ENCODE measurements around the gene MB21D2.

Gene MB21D2

GRCh38 chr3:192921793-192922192 lies 4.1 kb upstream of the MB21D2 start:
- DNase-seq = no peak

- DNase-seq = no peak
Measured at GRCh38 chr3:192920411-192920810, 2.8 kb upstream of the MB21D2 start.

- no peak for DNase-seq
Measured at GRCh38 chr3:192919901-192920300, 2.2 kb upstream of the MB21D2 start.

- no peak for DNase-seq
Measured at GRCh38 chr3:192918275-192918588, 576 bp upstream of the MB21D2 start.

GRCh38 chr3:192917028-192917403 lies 640 bp downstream of the MB21D2 start:
- DNase-seq = no peak

- no peak for DNase-seq
Measured at GRCh38 chr3:192916371-192917027, 1.2 kb downstream of the MB21D2 start.

- DNase-seq = no peak
Measured at GRCh38 chr3:192915722-192916121, 1.9 kb downstream of the MB21D2 start.

- no peak for DNase-seq
Measured at GRCh38 chr3:192915304-192915703, 2.4 kb downstream of the MB21D2 start.

- no peak for DNase-seq
Measured at GRCh38 chr3:192914848-192915247, 2.8 kb downstream of the MB21D2 start.

GRCh38 chr3:192913540-192913939 lies 4.1 kb downstream of the MB21D2 start:
- DNase-seq = no peak

GRCh38 chr3:192911293-192911692 lies 6.4 kb downstream of the MB21D2 start:
- DNase-seq = no peak

GRCh38 chr3:192907784-192908183 lies 9.9 kb downstream of the MB21D2 start:
- no peak for DNase-seq

- no peak for DNase-seq
Measured at GRCh38 chr3:192906940-192907339, 10.7 kb downstream of the MB21D2 start.

GRCh38 chr3:192905980-192906678 lies 11.5 kb downstream of the MB21D2 start:
- DNase-seq = no peak

GRCh38 chr3:192904632-192905289 lies 12.9 kb downstream of the MB21D2 start:
- DNase-seq = no peak

GRCh38 chr3:192902549-192902948 lies 15.1 kb downstream of the MB21D2 start:
- DNase-seq = no peak

GRCh38 chr3:192901435-192901834 lies 16.2 kb downstream of the MB21D2 start:
- no peak for DNase-seq

- no peak for DNase-seq
Measured at GRCh38 chr3:192899540-192899982, 18.1 kb downstream of the MB21D2 start.

GRCh38 chr3:192897005-192897404 lies 20.7 kb downstream of the MB21D2 start:
- DNase-seq = no peak

GRCh38 chr3:192896208-192896607 lies 21.4 kb downstream of the MB21D2 start:
- no peak for DNase-seq

GRCh38 chr3:192894676-192895075 lies 23.0 kb downstream of the MB21D2 start:
- DNase-seq = no peak

- peak; percentile 27 for DNase-seq
Measured at GRCh38 chr3:192892981-192893700, 24.5 kb downstream of the MB21D2 start.

Data from activated CD4-positive, alpha-beta T cell treated with anti-CD3 and anti-CD28 coated beads for 1 hour (primary cell).